HepG2 (cell line): Measurements from ENCODE around the gene TEK.

ENCODE experiments used
- RBM22 ChIP-seq: fragments of 200-400 bp; formaldehyde crosslinking; optimal IDR thresholded peaks from 2 replicates; pipeline ENCODE3; 2017; ENCODE audit warnings: mild to moderate bottlenecking, low read length, moderate library complexity
- ZNF282 ChIP-seq: fragments of 450-650 bp; IDR thresholded peaks from 2 replicates; pipeline ENCODE4 v1.6.1; 2018; ENCODE audit not compliant: partially characterized antibody
- ZNF768 ChIP-seq: sonication (generic); formaldehyde crosslinking; IDR thresholded peaks from 2 replicates; pipeline ENCODE4 v1.4.0; 2020; ENCODE audit warnings: missing genetic modification reagents

- TF ChIP-seq ZNF282 (no peak), RBM22 (no peak), ZNF768 (CRISPR knock-in tag) (no peak)
These were observed 22.7 kb downstream of the TEK start for GRCh38 chr9:27131731-27132130.
